ENCODE measurements around the gene RAMP3. TPM values are rescaled to one million over a fixed set of nuclear protein-coding genes. Genes with fewer than 3 reads are reported as not detected.

Gene RAMP3
- total and polyA plus RNA-seq, 9 of the 15 experiments (the other 6 are each of a cell fraction or from before 2014, with no cell fraction given) = not detected

- TF ChIP-seq ZNF316 (IDR thresholded peaks at IDR 0.05) (peak; percentile 44), ATF1 (CRISPR knock-in tag; IDR thresholded peaks at IDR 0.05) (no peak), ATF1 (tag; IDR thresholded peaks at IDR 0.05) (peak; percentile 70), ARID1B (IDR thresholded peaks at IDR 0.05) (peak; percentile 80), MCM5 (IDR thresholded peaks at IDR 0.05; ENCODE audit: low read depth) (no peak), ZNF143 (CRISPR knock-in tag; IDR thresholded peaks at IDR 0.05) (no peak), HDAC2 (IDR thresholded peaks at IDR 0.05) (0 out of 2 replicates have a peak, but pooled peaks have one; percentile 39), ZFP30 (CRISPR knock-in tag; IDR thresholded peaks at IDR 0.05; ENCODE audit: borderline replicate concordance) (no peak), ZNF398 (CRISPR knock-in tag; IDR thresholded peaks at IDR 0.05) (no peak), SRSF1 (IDR thresholded peaks at IDR 0.05; ENCODE audit: low read depth, low read length) (no peak), PCBP2 (IDR thresholded peaks at IDR 0.05; ENCODE audit: low read depth, low read length, poor library complexity, severe bottlenecking) (no peak), ZNF253 (CRISPR knock-in tag; conservative IDR thresholded peaks at IDR 0.05) (no peak), PCBP1 (IDR thresholded peaks at IDR 0.05; ENCODE audit: low read depth, low read length, poor library complexity, severe bottlenecking) (no peak), CREB3L1 (IDR thresholded peaks at IDR 0.05; ENCODE audit: borderline replicate concordance, low read depth) (no peak), ATF7 (IDR thresholded peaks at IDR 0.05) (peak; percentile 53; the same call in 1 of the 2 replicates), KLF6 (CRISPR knock-in tag; IDR thresholded peaks at IDR 0.05; ENCODE audit: borderline replicate concordance) (no peak), MAFK (IDR thresholded peaks at IDR 0.05; ENCODE audit: low read length) (peak; percentile 14; the same call in 1 of the 2 replicates), ZNF146 (CRISPR knock-in tag; IDR thresholded peaks at IDR 0.05; ENCODE audit: unreplicated experiment) (no peak), ZBED1 (IDR thresholded peaks at IDR 0.05) (no peak), CEBPB (tag; IDR thresholded peaks at IDR 0.05) (no peak), DMBX1 (CRISPR knock-in tag; IDR thresholded peaks at IDR 0.05; ENCODE audit: borderline replicate concordance) (0 out of 2 replicates have a peak, but pooled peaks have one; percentile 40), SRSF3 (IDR thresholded peaks at IDR 0.05; ENCODE audit: insufficient read depth, low read length) (no peak), ZNF699 (CRISPR knock-in tag; IDR thresholded peaks at IDR 0.05; ENCODE audit: insufficient replicate concordance) (no peak), CBFA2T2 (conservative IDR thresholded peaks at IDR 0.05) (peak; percentile 50)
- TF ChIP-seq, protein P1, sequence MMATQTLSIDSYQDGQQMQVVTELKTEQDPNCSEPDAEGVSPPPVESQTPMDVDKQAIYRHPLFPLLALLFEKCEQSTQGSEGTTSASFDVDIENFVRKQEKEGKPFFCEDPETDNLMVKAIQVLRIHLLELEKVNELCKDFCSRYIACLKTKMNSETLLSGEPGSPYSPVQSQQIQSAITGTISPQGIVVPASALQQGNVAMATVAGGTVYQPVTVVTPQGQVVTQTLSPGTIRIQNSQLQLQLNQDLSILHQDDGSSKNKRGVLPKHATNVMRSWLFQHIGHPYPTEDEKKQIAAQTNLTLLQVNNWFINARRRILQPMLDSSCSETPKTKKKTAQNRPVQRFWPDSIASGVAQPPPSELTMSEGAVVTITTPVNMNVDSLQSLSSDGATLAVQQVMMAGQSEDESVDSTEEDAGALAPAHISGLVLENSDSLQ (IDR thresholded peaks at IDR 0.05) = 0 out of 2 replicates have a peak, but pooled peaks have one; percentile 27
Observed at GRCh38 chr7:45138433-45139267, 18.9 kb upstream of the RAMP3 start (continued).
